ENCODE results near the gene MTA1. TPM values are rescaled to one million over a fixed set of nuclear protein-coding genes. Genes with fewer than 3 reads are reported as not detected.

The MTA1 gene
- total and polyA plus RNA-seq, 11 donors, result 71.8 to 191 (median 109) TPM

DNA sequence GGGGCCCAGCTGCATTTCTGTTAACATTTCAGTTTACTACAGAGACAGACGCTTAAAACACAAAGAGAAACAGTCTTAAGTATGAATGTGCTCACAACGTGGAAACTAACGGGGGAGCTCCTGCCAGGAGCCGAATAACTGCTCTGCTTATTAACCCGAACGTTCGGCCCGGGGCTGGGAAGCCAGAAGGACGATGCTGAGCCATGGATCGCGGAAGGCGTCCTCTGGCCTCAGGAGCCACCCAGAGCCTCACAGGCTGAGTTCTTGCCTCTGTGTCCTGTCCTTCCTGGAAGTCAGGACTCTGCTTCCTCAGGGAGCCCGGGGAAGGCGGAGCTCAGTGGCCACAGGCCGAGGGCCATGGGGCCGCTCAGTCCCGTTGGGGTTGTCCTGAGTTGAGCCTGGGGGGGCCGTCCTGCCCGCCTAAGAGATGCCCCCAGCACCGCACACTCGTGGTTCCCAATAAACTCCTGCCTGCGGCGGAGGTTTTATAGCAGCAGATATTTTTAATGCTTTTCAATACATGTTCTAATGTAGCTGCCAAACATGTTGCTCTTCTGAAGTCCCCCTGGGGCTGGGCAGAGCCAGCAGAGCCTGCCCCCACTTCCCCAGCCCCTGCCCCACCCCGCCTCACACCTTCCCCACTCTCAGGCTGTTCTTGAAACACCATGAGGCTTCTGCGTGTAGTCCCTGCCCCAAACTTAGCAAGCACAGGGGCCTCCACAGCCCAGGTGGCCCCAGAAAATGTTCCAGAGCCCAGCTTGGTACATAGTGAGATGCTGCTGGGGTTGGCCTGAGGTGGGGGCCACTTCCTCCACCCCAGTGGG is 24.7 kb upstream of the MTA1 start:
- ATAC-seq, result no peak

DNA sequence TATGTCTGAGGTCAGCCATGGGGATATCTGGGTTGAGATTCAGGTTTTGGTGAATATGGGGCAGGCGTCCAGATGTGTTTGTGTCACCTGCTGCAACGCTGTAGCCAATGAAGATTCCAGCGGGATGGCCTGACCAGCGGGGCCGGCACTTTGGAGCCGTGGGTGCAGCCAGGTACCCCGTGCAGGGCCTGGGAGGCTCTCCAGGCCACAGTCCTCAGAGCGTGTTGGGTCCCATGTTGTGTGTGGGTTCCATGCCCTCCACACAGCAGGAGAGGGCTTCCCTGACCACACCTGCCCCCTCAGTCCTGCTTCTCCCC is 24.1 kb upstream of the MTA1 start:
- peaks cover 0 to 49% (median 23%) of the 10 kb centered on the region in 12 donors for H3K4me1 ChIP-seq
- ATAC-seq, result no peak
- H3K9me3 ChIP-seq, result no peaks in the 10 kb centered on the region
- H3K36me3 ChIP-seq, result peaks cover 0 to 25% (median 5%) of the 10 kb centered on the region in 9 donors
- intact Hi-C loops (cut with DNase I), result loop anchor here in 1 of 10 donors (5.0 kb wide), 1 partner anchor 82 kb away; no protein-coding TSS in a partner anchor
- H3K27ac ChIP-seq, result no peak overlapping the region
- TF ChIP-seq, protein P1, sequence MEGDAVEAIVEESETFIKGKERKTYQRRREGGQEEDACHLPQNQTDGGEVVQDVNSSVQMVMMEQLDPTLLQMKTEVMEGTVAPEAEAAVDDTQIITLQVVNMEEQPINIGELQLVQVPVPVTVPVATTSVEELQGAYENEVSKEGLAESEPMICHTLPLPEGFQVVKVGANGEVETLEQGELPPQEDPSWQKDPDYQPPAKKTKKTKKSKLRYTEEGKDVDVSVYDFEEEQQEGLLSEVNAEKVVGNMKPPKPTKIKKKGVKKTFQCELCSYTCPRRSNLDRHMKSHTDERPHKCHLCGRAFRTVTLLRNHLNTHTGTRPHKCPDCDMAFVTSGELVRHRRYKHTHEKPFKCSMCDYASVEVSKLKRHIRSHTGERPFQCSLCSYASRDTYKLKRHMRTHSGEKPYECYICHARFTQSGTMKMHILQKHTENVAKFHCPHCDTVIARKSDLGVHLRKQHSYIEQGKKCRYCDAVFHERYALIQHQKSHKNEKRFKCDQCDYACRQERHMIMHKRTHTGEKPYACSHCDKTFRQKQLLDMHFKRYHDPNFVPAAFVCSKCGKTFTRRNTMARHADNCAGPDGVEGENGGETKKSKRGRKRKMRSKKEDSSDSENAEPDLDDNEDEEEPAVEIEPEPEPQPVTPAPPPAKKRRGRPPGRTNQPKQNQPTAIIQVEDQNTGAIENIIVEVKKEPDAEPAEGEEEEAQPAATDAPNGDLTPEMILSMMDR (IDR thresholded peaks at IDR 0.05), result no peak
- no peak for TF ChIP-seq POLR2A (IDR thresholded peaks at IDR 0.05)
- no peaks in the 10 kb centered on the region for H3K27me3 ChIP-seq
- peak in 1 of 5 donors; percentile 22 for DNase-seq
- H3K4me3 ChIP-seq, result no peak overlapping the region
- WGBS, 4 donors, result 94 to 97% (median 97%) methylated on average over 8 of the region's 8 CpGs

More for the DNA sequence above, 24.7 kb upstream of the MTA1 start:
- Histone ChIP-seq H3K4me1 (peaks cover 0 to 52% (median 19%) of the 10 kb centered on the region in 12 donors), H3K4me3 (no peak overlapping the region), H3K27me3 (no peaks in the 10 kb centered on the region), H3K27ac (peak overlapping the region in 1 of 12 donors; percentile 69), H3K9me3 (no peaks in the 10 kb centered on the region), H3K36me3 (peaks cover 0 to 25% (median 5%) of the 10 kb centered on the region in 9 donors)
- WGBS, 4 donors, result 84 to 86% (median 85%) methylated on average over 19 to 25 of the region's 25 CpGs
- no peak for TF ChIP-seq POLR2A (IDR thresholded peaks at IDR 0.05)
- TF ChIP-seq, protein P1 (IDR thresholded peaks at IDR 0.05), result no peak
- peak in 3 of 5 donors; percentile 9 to 57 (median 19) for DNase-seq
- intact Hi-C loops (cut with DNase I), result loop anchor here in 1 of 10 donors (5.0 kb wide), 1 partner anchor 82 kb away; no protein-coding TSS in a partner anchor

DNA sequence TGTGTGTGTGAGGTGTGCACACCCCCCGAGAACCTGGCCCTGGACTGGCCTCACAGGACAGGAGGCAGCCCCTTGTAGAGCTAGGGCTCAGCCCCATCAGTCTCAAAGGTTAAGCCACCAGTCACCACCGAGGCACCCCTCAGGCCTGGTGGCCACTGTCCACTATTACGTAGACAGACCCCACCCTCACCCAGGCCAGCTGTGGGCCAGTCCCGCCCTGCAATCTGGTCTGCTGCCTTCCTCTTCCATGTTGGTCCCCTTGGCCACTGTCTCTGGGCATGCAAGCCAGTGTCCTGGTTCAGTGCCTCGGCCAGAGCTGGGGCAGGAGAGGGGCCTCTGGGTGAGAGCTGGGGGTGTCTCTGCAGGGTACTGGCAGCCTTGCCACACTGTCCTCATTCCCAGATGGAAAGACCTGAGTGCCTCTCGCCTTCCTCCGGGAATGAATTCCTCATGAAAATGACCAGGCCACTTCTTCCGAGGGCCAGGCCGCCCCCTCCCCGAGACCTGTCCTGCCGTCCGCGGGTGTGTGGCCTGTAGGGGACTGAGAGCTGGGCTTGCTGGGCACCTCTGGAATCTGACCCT is 22.2 kb upstream of the MTA1 start:
- 69 to 85% (median 79%) methylated on average over 10 to 13 of the region's 13 CpGs for WGBS, 4 donors
- ATAC-seq, result no peak
- intact Hi-C loops (cut with DNase I), result loop anchor here in 1 of 10 donors (5.0 kb wide), 1 partner anchor 80 kb away; no protein-coding TSS in a partner anchor
- DNase-seq, result peak in 4 of 5 donors; percentile 18 to 53 (median 30)
- TF ChIP-seq, protein P1 (IDR thresholded peaks at IDR 0.05), result no peak
- no peak for TF ChIP-seq POLR2A (IDR thresholded peaks at IDR 0.05)
- H3K27me3 ChIP-seq, result no peaks in the 10 kb centered on the region
- peaks cover 0 to 32% (median 10%) of the 10 kb centered on the region in 9 donors for H3K36me3 ChIP-seq
- peaks cover 0 to 43% (median 23%) of the 10 kb centered on the region in 12 donors for H3K4me1 ChIP-seq
- H3K9me3 ChIP-seq, result peaks cover 0 to 13% (median 0%) of the 10 kb centered on the region in 12 donors
- H3K4me3 ChIP-seq, result peak overlapping the region in 11 of 12 donors; percentile 74 to 95 (median 84)
- H3K27ac ChIP-seq, result peak overlapping the region in 11 of 12 donors; percentile 74 to 97 (median 91)

All from heart left ventricle (tissue), 16 donors.